ENCODE measurements around the gene IL36B. TPM values are rescaled to one million over a fixed set of nuclear protein-coding genes. Genes with fewer than 3 reads are reported as not detected.

IL36B gene
- total RNA-seq, 4 donors from 2014 or later, result 2.3 to 11.9 (median 7.6) TPM

DNA sequence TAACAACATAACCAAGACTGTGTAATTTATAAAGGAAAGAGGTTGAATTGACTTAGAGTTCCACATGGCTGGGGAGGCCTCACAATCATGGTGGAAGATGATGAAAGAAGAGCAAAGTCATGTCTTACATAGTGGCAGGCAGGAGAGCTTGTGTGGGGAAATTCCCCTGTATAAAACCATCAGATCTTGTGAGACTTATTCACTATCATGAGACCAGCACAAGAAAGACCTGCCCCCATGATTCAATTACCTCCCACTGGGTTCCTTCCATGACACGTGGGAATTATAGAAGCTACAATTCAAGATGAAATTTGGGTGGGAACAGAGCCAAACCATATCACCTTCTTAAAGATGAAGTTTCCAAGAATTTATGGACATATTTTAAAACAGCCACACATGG, 3.9 kb upstream of the IL36B start:
- DNase-seq (ENCODE audit: low spot score in 2 of 2), result peak in 1 of 2 donors; percentile 17
- no peak overlapping the region for H3K4me3 ChIP-seq (ENCODE audit: low read depth, poor library complexity, severe bottlenecking)
- TF ChIP-seq, protein P1, sequence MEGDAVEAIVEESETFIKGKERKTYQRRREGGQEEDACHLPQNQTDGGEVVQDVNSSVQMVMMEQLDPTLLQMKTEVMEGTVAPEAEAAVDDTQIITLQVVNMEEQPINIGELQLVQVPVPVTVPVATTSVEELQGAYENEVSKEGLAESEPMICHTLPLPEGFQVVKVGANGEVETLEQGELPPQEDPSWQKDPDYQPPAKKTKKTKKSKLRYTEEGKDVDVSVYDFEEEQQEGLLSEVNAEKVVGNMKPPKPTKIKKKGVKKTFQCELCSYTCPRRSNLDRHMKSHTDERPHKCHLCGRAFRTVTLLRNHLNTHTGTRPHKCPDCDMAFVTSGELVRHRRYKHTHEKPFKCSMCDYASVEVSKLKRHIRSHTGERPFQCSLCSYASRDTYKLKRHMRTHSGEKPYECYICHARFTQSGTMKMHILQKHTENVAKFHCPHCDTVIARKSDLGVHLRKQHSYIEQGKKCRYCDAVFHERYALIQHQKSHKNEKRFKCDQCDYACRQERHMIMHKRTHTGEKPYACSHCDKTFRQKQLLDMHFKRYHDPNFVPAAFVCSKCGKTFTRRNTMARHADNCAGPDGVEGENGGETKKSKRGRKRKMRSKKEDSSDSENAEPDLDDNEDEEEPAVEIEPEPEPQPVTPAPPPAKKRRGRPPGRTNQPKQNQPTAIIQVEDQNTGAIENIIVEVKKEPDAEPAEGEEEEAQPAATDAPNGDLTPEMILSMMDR (IDR thresholded peaks at IDR 0.05), result no peak
- TF ChIP-seq POLR2A (IDR thresholded peaks at IDR 0.05), result no peak
- 33 to 38% methylated on average over 1 of the region's 1 CpG for WGBS, 2 donors
- intact Hi-C loops (cut with DNase I; ENCODE audit: low total_unique reads), result no loop called here

DNA sequence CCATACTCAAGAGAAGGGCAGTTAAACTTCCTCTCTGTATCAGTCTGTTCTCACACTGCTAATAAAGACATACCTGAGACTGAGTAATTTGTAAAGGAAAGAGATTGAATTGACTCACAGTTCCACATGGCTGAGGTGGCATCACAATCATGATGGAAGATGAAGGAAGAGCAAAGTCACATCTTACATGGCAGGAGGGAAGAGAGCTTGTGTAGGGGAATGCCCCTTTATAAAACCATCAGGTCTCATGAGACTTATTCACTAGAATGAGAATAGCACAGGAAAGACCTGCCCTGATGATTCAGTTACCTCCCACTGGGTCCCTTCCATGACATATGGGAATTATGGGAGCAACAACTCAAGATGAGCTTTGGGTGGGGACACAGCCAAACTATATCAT, 1.4 kb upstream of the IL36B start:
- no peak for DNase-seq (ENCODE audit: low spot score in 2 of 2)
- TF ChIP-seq, protein P1 (IDR thresholded peaks at IDR 0.05), result no peak
- TF ChIP-seq POLR2A (IDR thresholded peaks at IDR 0.05), result no peak
- intact Hi-C loops (cut with DNase I; ENCODE audit: low total_unique reads), result no loop called here
- no peak overlapping the region for H3K4me3 ChIP-seq (ENCODE audit: low read depth, poor library complexity, severe bottlenecking)

DNA sequence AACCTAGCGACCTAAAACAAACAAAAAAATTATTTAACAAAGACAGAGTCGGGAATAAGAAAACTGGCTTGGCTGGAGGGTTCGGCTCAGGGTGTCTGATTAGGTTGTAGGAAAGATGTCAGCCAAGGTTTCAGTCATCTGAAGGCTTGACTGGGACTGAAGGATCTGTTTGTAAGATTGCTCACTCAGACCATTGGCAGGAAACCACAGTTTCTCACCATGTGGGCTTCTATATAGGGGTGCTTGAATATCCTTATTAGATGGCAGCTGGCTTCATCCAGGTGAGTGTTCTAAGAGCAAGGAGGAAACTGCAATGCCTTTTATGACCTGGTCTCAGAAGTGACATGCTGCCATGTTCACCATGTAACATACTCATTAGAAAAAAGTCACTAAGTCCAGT, 999 bp upstream of the IL36B start:
- TF ChIP-seq, protein P1 (IDR thresholded peaks at IDR 0.05), result no peak
- TF ChIP-seq POLR2A (IDR thresholded peaks at IDR 0.05), result no peak
- intact Hi-C loops (cut with DNase I; ENCODE audit: low total_unique reads), result no loop called here
- WGBS, 2 donors, result 73 to 75% methylated on average over 3 of the region's 3 CpGs
- DNase-seq (ENCODE audit: low spot score in 2 of 2), result peak in 1 of 2 donors; percentile 42
- H3K4me3 ChIP-seq (ENCODE audit: low read depth, poor library complexity, severe bottlenecking), result no peak overlapping the region

DNA sequence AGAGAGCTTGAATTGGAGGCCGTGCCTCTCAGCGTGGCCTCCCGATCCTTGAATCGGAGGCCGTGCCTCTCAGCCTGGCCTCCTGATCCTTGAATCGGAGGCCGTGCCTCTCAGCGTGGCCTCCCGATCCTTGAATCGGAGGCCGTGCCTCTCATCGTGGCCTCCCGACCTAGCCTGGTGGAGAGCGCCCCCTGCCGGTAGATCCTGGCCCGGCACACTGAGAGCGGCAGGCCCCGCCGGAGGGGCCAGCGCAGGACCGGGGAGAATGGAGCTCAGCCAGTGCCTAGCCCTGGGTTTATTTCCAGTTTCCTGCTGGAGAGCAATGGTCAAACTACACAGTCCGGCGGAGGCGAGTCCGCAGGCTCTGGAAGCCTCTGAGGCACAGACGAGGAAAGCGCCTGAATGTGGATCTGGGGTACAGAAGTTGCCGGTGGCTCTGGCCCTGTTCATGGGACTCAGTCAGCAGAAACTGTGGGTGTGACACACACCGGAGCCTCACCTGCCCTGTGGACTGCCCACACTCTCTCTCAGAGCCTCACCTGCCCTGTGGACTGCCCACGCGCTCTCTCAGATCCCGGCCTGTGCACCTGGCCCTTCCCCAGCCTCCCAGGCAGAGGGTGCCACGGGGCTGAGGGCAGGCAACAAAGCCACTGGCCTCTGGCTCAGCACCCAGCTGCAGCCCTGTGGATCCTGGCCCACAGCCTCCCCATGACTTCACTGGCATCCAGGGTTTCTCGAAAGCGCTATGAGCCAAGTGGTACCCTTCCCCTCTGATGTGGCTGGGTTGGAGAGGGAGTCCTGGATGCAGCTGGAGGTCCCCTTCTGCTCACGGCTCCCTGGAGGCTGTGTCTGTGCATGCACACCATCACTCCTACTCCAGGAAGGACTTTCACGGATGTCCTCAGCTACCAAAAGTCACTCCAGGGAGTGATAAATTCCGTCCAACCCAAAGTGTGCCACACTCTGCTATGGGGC, 1.5 kb downstream of the IL36B start:
- no peak overlapping the region for H3K4me3 ChIP-seq (ENCODE audit: low read depth, poor library complexity, severe bottlenecking)
- peak in 1 of 2 donors; percentile 66 for DNase-seq (ENCODE audit: low spot score in 2 of 2)
- 90 to 92% methylated on average over 38 of the region's 38 CpGs for WGBS, 2 donors
- intact Hi-C loops (cut with DNase I; ENCODE audit: low total_unique reads), result no loop called here
- TF ChIP-seq POLR2A (IDR thresholded peaks at IDR 0.05), result no peak
- TF ChIP-seq, protein P1 (IDR thresholded peaks at IDR 0.05), result no peak

DNA sequence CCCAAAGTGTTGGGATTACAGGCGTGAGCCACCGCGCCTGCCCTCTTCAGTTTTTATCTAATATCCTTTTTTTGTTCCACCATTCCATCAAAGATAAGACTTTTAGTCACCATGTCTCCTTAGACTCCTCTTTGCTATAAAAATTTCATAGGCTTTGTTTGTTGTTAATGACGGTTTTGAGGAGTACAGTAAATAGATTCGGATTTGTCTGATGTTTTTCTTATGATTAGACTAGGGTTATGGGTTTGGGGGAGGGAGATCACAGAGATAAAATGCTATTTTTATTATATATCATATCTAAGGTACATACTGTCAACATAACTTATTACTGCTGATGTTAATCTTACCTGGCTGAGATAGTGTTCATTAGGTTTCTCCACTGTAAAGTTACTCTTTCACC, 6.2 kb downstream of the IL36B start:
- intact Hi-C loops (cut with DNase I; ENCODE audit: low total_unique reads), result no loop called here
- 80 to 82% methylated on average over 5 of the region's 5 CpGs for WGBS, 2 donors
- TF ChIP-seq POLR2A (IDR thresholded peaks at IDR 0.05), result no peak
- TF ChIP-seq, protein P1 (IDR thresholded peaks at IDR 0.05), result no peak
- H3K4me3 ChIP-seq (ENCODE audit: low read depth, poor library complexity, severe bottlenecking), result no peak overlapping the region
- no peak for DNase-seq (ENCODE audit: low spot score in 2 of 2)
